ENCODE data around the gene UQCC3.

DNA sequence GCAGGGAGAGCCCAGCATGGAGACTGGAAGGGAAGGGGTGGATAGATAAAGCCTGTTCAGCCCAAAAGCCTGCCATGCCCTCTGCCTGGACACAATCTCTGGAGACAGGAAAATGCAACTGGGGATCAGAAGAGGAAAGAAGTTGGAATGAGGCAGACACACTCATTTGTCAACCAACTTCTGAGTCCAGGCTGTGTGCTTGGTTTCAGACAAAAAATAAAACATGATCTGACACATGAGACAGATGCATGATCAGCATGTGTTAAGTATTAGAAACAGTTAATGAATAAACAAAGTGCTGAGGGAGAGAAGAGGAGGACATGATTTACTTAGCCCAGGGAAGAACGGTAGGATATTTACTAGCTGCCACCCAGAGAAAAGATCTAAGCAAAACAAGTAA is 17.0 kb downstream of the UQCC3 start:
- TF ChIP-seq, protein P1, sequence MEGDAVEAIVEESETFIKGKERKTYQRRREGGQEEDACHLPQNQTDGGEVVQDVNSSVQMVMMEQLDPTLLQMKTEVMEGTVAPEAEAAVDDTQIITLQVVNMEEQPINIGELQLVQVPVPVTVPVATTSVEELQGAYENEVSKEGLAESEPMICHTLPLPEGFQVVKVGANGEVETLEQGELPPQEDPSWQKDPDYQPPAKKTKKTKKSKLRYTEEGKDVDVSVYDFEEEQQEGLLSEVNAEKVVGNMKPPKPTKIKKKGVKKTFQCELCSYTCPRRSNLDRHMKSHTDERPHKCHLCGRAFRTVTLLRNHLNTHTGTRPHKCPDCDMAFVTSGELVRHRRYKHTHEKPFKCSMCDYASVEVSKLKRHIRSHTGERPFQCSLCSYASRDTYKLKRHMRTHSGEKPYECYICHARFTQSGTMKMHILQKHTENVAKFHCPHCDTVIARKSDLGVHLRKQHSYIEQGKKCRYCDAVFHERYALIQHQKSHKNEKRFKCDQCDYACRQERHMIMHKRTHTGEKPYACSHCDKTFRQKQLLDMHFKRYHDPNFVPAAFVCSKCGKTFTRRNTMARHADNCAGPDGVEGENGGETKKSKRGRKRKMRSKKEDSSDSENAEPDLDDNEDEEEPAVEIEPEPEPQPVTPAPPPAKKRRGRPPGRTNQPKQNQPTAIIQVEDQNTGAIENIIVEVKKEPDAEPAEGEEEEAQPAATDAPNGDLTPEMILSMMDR (conservative IDR thresholded peaks at IDR 0.05; ENCODE audit: low read length) = no peak
- TF ChIP-seq EZH2phosphoT487 (IDR thresholded peaks at IDR 0.05; ENCODE audit: borderline replicate concordance) = no peak

Data from Loucy (cell line).